GDM1 (cell line): ENCODE data around the gene AS3MT.
"Not testable (repeated sequence)": the region's sequence is repeated elsewhere in the genome, so short reads cannot be mapped to it uniquely, and the experiment has no call there.

Experiments
- DNase-seq: peaks from one replicate; lab custom pipeline; 2025; lab: John Stamatoyannopoulos, UW

Gene AS3MT

DNA sequence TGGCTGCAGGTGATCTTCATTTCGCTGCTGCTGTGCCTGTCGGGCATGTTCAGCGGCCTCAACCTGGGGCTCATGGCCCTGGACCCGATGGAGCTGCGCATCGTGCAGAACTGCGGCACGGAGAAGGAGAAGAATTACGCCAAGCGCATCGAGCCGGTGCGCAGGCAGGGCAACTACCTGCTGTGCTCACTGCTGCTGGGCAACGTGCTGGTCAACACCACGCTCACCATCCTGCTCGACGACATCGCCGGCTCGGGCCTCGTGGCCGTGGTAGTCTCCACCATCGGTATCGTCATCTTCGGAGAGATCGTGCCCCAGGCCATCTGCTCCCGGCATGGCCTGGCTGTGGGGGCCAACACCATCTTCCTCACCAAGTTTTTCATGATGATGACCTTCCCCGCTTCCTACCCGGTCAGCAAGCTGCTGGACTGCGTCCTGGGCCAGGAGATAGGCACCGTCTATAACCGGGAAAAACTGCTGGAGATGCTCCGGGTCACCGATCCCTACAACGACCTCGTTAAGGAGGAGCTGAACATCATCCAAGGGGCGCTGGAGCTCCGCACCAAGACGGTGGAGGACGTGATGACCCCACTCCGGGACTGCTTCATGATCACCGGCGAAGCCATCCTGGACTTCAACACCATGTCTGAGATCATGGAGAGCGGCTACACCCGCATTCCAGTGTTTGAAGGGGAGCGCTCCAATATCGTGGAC lies 50.1 kb downstream of the AS3MT start:
- DNase-seq: no peak

GRCh38 chr10:102919992-102920739 lies 50.9 kb downstream of the AS3MT start:
- DNase-seq: no peak

DNA sequence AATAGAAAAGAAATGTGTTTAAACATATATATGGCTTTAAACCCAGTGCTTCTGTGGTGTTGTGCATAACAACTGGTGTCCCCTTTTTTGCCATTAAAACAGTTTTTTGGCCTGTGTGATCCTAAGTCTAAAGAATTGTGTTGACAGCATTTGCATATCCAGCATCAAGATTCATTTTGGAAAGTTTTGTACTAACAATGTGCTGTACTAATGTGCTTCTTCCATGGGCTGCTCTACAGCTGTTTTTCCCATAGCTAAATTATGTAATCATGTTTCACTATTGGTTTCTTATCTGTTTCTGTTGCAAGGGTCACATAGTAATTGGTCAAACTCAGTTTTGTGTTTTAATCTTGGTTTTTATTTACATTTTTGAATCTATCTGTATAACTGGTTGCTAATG lies 54.3 kb downstream of the AS3MT start:
- no peak for DNase-seq

DNA sequence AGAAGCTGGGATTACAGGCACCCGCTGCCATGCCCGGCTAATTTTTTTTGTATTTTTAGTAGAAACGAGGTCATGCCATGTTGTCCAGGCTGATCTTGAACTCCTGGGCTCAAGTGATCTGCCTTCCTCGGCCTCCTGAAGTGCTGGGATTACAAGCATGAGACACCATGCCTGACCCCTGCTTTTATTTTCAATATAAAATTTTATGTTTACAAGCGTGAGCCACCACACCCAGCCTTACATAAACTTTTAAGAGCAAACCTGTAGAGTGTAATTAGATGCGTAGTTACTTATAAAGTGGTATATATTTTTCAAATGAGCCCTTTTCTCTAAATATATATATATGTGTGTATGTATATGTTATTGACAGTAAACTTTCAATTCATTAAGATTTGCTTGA lies 57.6 kb downstream of the AS3MT start:
- DNase-seq: no peak

DNA sequence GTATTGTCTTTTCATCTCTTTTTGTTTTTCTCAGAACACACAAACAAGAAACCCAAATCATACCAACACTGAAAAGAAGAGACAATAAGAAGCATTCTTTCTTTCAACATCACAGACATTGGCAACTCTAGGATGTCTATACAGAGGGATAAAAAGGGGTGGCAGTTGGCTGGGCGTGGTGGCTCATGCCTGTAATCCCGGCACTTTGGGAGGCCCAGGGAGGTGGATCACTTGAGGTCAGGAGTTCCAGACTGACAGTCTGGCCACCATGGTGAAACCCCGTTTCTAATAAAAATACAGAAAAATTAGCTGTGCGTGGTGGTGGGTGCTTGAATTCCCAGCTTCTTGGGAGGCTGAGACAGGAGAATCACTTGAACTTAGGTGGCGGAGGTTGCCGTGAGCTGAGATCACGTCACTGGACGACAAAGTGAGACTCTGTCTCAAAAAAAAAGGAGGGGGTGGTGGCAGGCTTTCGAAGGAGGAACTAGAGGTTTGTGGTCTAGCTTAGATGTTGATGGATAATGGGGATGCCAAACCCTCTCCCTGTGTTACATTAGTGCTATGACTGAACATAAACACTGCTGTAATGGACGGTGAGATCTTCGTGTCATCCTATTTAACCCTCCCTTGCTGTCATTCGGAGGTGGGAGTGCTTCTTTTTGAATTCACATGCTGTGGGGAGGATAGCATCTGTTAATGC lies 58.2 kb downstream of the AS3MT start:
- DNase-seq: peak; percentile 45

DNA sequence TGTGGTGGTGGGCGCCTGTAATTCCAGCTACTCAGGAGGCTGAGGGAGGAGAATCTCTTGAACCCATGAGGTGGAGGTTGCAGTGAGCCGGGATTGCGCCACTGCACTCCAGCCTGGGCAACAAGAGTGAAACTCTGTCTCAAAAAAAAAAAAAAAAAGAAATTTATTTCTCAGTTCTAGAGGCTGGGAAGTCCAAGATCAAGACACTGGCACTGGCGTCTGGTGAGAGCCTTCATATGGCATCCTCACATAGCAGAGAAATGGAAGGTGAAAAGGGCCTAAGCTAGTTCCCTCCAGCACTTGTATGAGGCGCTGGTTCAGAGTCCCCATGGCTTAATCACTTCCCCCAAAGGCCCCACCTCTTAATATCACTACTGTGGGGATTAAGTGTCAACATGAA lies 59.2 kb downstream of the AS3MT start:
- DNase-seq: not testable (repeated sequence)

DNA sequence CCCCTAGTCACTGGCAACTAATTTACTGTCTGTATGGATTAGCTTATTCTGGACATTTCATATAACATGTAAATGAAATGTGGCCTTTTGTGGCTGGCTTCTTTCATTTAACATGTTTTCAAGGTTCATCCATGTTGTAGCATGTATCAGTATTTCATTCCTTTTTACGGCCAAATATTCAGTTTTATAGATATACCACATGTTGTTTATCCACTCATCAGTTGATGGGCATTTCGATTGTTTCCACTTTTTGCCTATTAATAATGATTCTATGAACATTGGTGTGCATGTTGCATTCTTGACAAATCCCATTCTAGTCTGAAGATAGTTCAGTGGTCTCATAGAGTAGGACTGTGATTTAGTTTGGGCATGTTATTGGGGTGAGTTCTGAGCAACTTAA lies 61.5 kb downstream of the AS3MT start:
- DNase-seq: no peak

DNA sequence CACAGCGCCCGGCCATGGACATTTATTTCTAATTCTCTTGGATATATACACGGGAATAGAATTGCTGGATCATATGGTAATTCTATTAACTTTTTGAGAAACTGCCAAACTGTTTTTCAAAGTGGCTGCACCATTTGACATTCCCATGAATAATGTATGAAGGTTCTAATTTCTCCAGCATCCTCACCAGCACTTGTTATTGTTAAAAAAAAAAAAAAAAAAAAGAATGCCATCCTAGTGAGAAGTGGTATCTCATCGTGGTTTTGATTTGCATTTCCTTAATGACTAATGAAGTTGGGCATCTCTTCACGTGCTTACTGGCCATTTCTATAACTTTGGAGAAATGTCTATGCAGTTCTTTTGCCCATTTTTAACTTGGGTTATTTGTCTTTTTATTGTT lies 62.4 kb downstream of the AS3MT start:
- no peak for DNase-seq

- DNase-seq: no peak
Measured at GRCh38 chr10:102935505-102935904, 66.2 kb downstream of the AS3MT start.

- DNase-seq: no peak
Measured at GRCh38 chr10:102935939-102936605, 66.8 kb downstream of the AS3MT start.

DNA sequence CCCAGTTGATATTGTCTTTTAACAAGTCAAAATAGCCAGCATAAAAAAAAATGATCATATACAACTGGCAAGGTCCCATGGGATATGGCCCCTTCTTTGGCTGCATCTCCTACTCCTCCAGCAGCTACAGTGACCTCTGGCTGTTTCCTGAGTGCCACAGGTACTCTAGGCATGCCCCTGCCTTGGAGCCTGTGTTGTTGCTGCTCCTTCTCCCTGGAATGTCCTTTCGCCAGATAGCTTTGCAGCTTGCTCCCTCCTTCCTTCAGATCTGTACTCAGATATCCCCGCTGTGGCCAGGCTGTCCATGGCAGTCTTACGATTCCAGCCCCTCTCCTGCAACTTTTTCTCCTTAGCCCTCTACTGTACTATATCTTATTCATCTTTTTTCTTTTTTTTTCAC lies 72.1 kb downstream of the AS3MT start:
- no peak for DNase-seq

DNA sequence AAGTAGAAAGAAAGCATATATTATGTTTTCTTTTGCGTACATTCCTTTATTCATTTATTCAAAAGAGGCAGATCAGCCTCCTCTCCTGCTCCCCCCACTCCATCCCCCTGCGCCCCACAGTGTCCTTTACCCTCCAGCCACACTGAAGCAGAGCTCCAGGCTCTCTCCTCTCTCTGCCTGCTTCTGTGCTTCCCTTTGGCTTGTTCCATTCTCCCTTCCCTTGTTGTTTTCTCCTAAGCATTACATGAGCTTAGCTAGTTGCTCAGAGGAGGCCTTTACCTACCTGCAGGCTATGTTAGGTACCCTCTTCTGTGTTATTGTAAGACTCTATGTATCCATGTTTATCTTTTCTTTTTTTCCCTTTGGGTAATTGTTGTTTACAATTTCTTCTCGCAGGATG lies 76.2 kb downstream of the AS3MT start:
- DNase-seq: no peak

DNA sequence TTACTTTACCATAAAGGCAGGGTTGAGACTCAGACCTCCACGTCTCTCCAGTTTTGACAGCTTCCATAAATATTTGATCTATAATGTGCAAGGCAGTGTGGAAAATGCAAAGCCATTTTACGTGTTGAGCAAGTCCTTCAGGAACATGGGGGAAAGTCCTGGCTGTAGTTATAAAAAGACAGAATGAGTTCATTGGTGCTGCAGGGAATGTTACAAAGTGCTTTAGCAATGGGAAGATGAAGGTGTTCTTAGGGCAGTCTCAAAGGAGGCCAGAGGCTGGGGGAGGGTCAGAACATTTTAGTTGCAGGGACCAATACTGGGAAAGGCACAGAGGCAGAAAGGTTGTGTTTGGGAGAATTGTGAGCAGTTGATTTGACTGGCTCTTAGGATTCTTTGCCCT lies 76.7 kb downstream of the AS3MT start:
- no peak for DNase-seq

DNA sequence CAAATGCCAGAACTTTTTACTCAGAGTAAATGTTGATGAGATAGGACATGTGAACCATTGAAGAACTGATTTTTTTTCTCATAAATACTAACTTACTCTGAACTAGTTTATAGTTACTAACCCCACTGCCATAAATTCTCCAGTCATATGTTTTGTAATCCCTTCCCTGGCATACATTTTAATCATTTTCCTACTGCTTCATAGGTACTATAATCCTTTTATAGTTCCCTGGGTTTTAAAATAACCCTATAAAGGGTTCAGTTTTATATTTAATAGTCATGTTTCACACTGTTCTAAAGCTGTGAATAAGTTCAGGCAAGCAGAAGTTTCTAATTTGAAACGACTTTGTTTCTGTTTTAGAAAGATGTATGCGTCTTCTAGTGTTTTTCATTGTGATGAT lies 77.7 kb downstream of the AS3MT start:
- DNase-seq: no peak

GRCh38 chr10:102948176-102948575 lies 78.9 kb downstream of the AS3MT start:
- DNase-seq: no peak

- DNase-seq: no peak
Measured at GRCh38 chr10:102948786-102949185, 79.5 kb downstream of the AS3MT start.

GRCh38 chr10:102949916-102950315 lies 80.6 kb downstream of the AS3MT start:
- DNase-seq: no peak

GRCh38 chr10:102951316-102951715 lies 82.0 kb downstream of the AS3MT start:
- no peak for DNase-seq
